H1 (cell line): ENCODE measurements around the gene TPD52L2. TPM values are rescaled to one million over a fixed set of nuclear protein-coding genes. Genes with fewer than 3 reads are reported as not detected.

Source experiments
- CTCF ChIA-PET: fragments of 300-600 bp; sonication (Branson Sonifier 250); formaldehyde crosslinking; loops from one replicate; lab custom pipeline; 2021; ENCODE audit not compliant: partially characterized antibody; lab: Charles Lee
- POLR2A ChIA-PET: fragments of 300-600 bp; sonication (Branson Sonifier 250); formaldehyde crosslinking; loops from one replicate; lab custom pipeline; 2021; ENCODE audit warnings: inconsistent platforms; ENCODE audit not compliant: partially characterized antibody; lab: Charles Lee
- DNase-seq, 2 experiments: peaks; one replicate each; pipeline versions ENCODE4 v3.0.0 to v3.0.0-alpha.2; 2010 to 2022; ENCODE audit warnings: low spot score in 2 of 2, low read depth in 1 of 2, mixed read lengths in 1 of 2
- FAIRE-seq: peaks from 2 replicates; lab custom pipeline; 2011; peaks lifted over from hg19 to GRCh38; lab: Jason Lieb, UNC
- H2AFZ ChIP-seq: 2 replicates; pipeline ENCODE4 v1.8.1; 2012; ENCODE audit warnings: low read length, inconsistent platforms
- H2AK5ac ChIP-seq: 2 replicates; pipeline ENCODE4 v1.6.1; 2013; ENCODE audit warnings: low read depth, low read length
- H2BK120ac ChIP-seq: replicated peaks from 2 replicates; pipeline ENCODE3; 2013; ENCODE audit warnings: low read depth, low read length, inconsistent platforms
- H2BK12ac ChIP-seq: 2 replicates; pipeline ENCODE4 v1.6.1; 2013; ENCODE audit warnings: low read depth, low read length
- H2BK15ac ChIP-seq: 2 replicates; pipeline ENCODE4 v1.6.1; 2013; ENCODE audit warnings: low read length
- H2BK20ac ChIP-seq: 2 replicates; pipeline ENCODE4 v1.6.1; 2013; ENCODE audit warnings: low read length
- H2BK5ac ChIP-seq: 2 replicates; pipeline ENCODE4 v1.6.1; 2013; ENCODE audit warnings: low read depth, low read length
- H3K14ac ChIP-seq: 2 replicates; pipeline ENCODE4 v1.6.1; 2013; ENCODE audit warnings: inconsistent platforms; ENCODE audit not compliant: insufficient read length
- H3K18ac ChIP-seq: 2 replicates; pipeline ENCODE4 v1.6.1; 2013; ENCODE audit warnings: low read length; ENCODE audit errors: extremely low read depth
- H3K23ac ChIP-seq: 2 replicates; pipeline ENCODE4 v1.6.1; 2013; ENCODE audit warnings: inconsistent platforms; ENCODE audit not compliant: insufficient read length
- H3K23me2 ChIP-seq: 2 replicates; pipeline ENCODE4 v1.6.1; 2013; ENCODE audit warnings: low read depth, low read length
- H3K27ac ChIP-seq: 2 replicates; pipeline ENCODE4 v1.6.1; 2011; ENCODE audit warnings: low read depth, low read length, inconsistent platforms
- H3K27me3 ChIP-seq, 4 experiments: replicated peaks in 1 of 4; 1 replicate in 1 of 4; 2 replicates in 3 of 4; pipeline versions ENCODE4 v1.6.1 to v1.8.1; 2011 to 2013; ENCODE audit warnings: low read length in 3 of 4, mild to moderate bottlenecking in 3 of 4, inconsistent platforms in 2 of 4, mixed read lengths in 2 of 4, moderate library complexity in 1 of 4; ENCODE audit not compliant: control insufficient read depth in 3 of 4, insufficient read depth in 3 of 4; ENCODE audit errors: extremely low read depth in 1 of 4
- H3K36me3 ChIP-seq, 4 experiments: 2 replicates each; pipeline versions ENCODE4 v1.6.1 to v1.8.1; 2011 to 2013; ENCODE audit warnings: mild to moderate bottlenecking in 4 of 4, low read length in 3 of 4, moderate library complexity in 2 of 4, control low read depth in 1 of 4, inconsistent platforms in 1 of 4; ENCODE audit not compliant: insufficient read depth in 4 of 4, control insufficient read depth in 2 of 4
- H3K4ac ChIP-seq: replicated peaks from 2 replicates; pipeline ENCODE3; 2013; ENCODE audit warnings: low read length, low read depth, mixed read lengths, inconsistent platforms; ENCODE audit not compliant: insufficient read length
- H3K4me1 ChIP-seq, 4 experiments: replicated peaks in 1 of 4; 1 replicate in 1 of 4; 2 replicates in 3 of 4; pipeline versions ENCODE4 v1.6.1 to v1.8.1; 2011 to 2013; ENCODE audit warnings: low read length in 3 of 4, inconsistent platforms in 2 of 4, mixed read lengths in 1 of 4; ENCODE audit not compliant: insufficient read depth in 4 of 4, control insufficient read depth in 3 of 4
- H3K4me2 ChIP-seq, 2 experiments: 2 replicates each; pipeline versions ENCODE4 v1.6.1 to v1.8.1; 2011 to 2013; ENCODE audit warnings: low read depth in 2 of 2, low read length in 2 of 2, control low read depth in 1 of 2, inconsistent platforms in 1 of 2, mild to moderate bottlenecking in 1 of 2; ENCODE audit not compliant: insufficient read depth in 1 of 2
- H3K4me3 ChIP-seq, 4 experiments: fragments of 200-600, 300-600 bp in 1 of 4; sonication (generic), shearing (Covaris generic), sonication (Bioruptor Twin) in 1 of 4; 2 replicates each; pipeline versions ENCODE4 v1.5.1 to v1.8.1; 2011 to 2016; ENCODE audit warnings: low read length in 4 of 4, low read depth in 3 of 4, control low read depth in 2 of 4, inconsistent platforms in 2 of 4, mild to moderate bottlenecking in 2 of 4, mixed read lengths in 1 of 4, moderate library complexity in 1 of 4; ENCODE audit not compliant: insufficient read depth in 2 of 4; ENCODE audit errors: extremely low read depth in 1 of 4
- H3K56ac ChIP-seq: replicated peaks from 2 replicates; pipeline ENCODE3; 2013; ENCODE audit warnings: low read depth, mild to moderate bottlenecking, mixed read lengths, low read length, inconsistent platforms; ENCODE audit not compliant: insufficient read length
- H3K79me1 ChIP-seq: 2 replicates; pipeline ENCODE4 v1.6.1; 2013; ENCODE audit warnings: low read depth, low read length, control low read depth
- H3K79me2 ChIP-seq, 2 experiments: 2 replicates each; pipeline versions ENCODE4 v1.6.1 to v1.8.1; 2012 to 2013; ENCODE audit warnings: low read length in 2 of 2, mild to moderate bottlenecking in 2 of 2, inconsistent platforms in 1 of 2; ENCODE audit not compliant: insufficient read depth in 2 of 2, control insufficient read depth in 1 of 2
- H3K9ac ChIP-seq, 4 experiments: replicated peaks in 1 of 4; 1 replicate in 1 of 4; 2 replicates in 3 of 4; pipeline versions ENCODE4 v1.6.1 to v1.8.1; 2011 to 2013; ENCODE audit warnings: low read depth in 3 of 4, low read length in 3 of 4, control low read depth in 2 of 4, mild to moderate bottlenecking in 2 of 4, moderate library complexity in 2 of 4, inconsistent platforms in 1 of 4; ENCODE audit errors: extremely low read depth in 1 of 4
- H3K9me3 ChIP-seq, 2 experiments: 2 replicates each; pipeline versions ENCODE4 v1.6.1 to v1.8.1; 2012 to 2013; ENCODE audit warnings: mild to moderate bottlenecking in 2 of 2, moderate library complexity in 2 of 2, control low read depth in 1 of 2, inconsistent platforms in 1 of 2, low read depth in 1 of 2, low read length in 1 of 2, mixed read lengths in 1 of 2; ENCODE audit not compliant: insufficient read depth in 2 of 2
- H4K20me1 ChIP-seq, 2 experiments: replicated peaks in 1 of 2; 2 replicates each; pipeline versions ENCODE3 to v1.8.1; 2011 to 2013; ENCODE audit warnings: inconsistent platforms in 2 of 2, low read length in 2 of 2, mild to moderate bottlenecking in 1 of 2; ENCODE audit not compliant: insufficient read depth in 2 of 2, control insufficient read depth in 1 of 2
- H4K5ac ChIP-seq: 2 replicates; pipeline ENCODE4 v1.6.1; 2013; ENCODE audit warnings: low read length, low read depth, mixed read lengths, inconsistent platforms; ENCODE audit not compliant: insufficient read length
- H4K8ac ChIP-seq: 2 replicates; pipeline ENCODE4 v1.8.0; 2013; ENCODE audit warnings: mild to moderate bottlenecking, moderate library complexity, low read length, inconsistent platforms; ENCODE audit not compliant: insufficient read depth; ENCODE audit errors: extremely low read depth
- H4K91ac ChIP-seq: replicated peaks from 2 replicates; pipeline ENCODE3; 2013; ENCODE audit warnings: low read length, mixed read lengths, inconsistent platforms; ENCODE audit not compliant: insufficient read length
- BACH1 ChIP-seq: IDR thresholded peaks from 2 replicates; pipeline ENCODE4 v1.6.1; 2012; ENCODE audit warnings: low read length, improper control_type of control experiment
- CEBPB ChIP-seq: IDR thresholded peaks from 2 replicates; pipeline ENCODE4 v1.6.1; 2012; ENCODE audit warnings: low read depth, low read length
- CHD1 ChIP-seq: IDR thresholded peaks from 2 replicates; pipeline ENCODE4 v1.6.1; 2012; ENCODE audit warnings: low read depth, low read length, improper control_type of control experiment
- CTCF ChIP-seq, 3 experiments: IDR thresholded peaks; 1 replicate in 2 of 3; 2 replicates in 1 of 3; pipeline versions ENCODE4 v1.5.1 to v1.6.1; 2011; ENCODE audit warnings: low read length in 3 of 3, mild to moderate bottlenecking in 3 of 3, inconsistent platforms in 2 of 3, low read depth in 1 of 3, moderate library complexity in 1 of 3; ENCODE audit not compliant: insufficient read depth in 1 of 3; ENCODE audit errors: control extremely low read depth in 1 of 3
- FOSL1 ChIP-seq: IDR thresholded peaks from 2 replicates; pipeline ENCODE4 v1.6.1; 2011; ENCODE audit warnings: mild to moderate bottlenecking, low read depth, low read length, moderate library complexity; ENCODE audit not compliant: insufficient read depth
- GTF2F1 ChIP-seq: IDR thresholded peaks from 2 replicates; pipeline ENCODE4 v1.6.1; 2012; ENCODE audit warnings: low read depth, low read length, improper control_type of control experiment, borderline replicate concordance
- MAFK ChIP-seq: IDR thresholded peaks from 2 replicates; pipeline ENCODE4 v1.6.1; 2012; ENCODE audit warnings: low read depth, mild to moderate bottlenecking, improper control_type of control experiment, low read length
- NANOG ChIP-seq: IDR thresholded peaks from 2 replicates; pipeline ENCODE4 v1.6.1; 2011; ENCODE audit warnings: low read length, low read depth, mild to moderate bottlenecking, inconsistent platforms; ENCODE audit not compliant: insufficient read depth, poor library complexity, severe bottlenecking
- POU5F1 ChIP-seq: IDR thresholded peaks from 2 replicates; pipeline ENCODE4 v1.6.1; 2011; ENCODE audit warnings: low read depth, mild to moderate bottlenecking, low read length, moderate library complexity
- SP4 ChIP-seq: IDR thresholded peaks from 2 replicates; pipeline ENCODE4 v1.6.1; 2012; ENCODE audit warnings: low read length, inconsistent platforms
- TAF1 ChIP-seq: IDR thresholded peaks from 2 replicates; pipeline ENCODE4 v1.6.1; 2011; ENCODE audit warnings: mild to moderate bottlenecking, low read depth, low read length
- WGBS, 2 experiments: shearing (Covaris generic) in 1 of 2; methylation state at CpG; one replicate each; pipeline versions ENCODE4 v1.1.6 to v1.1.7; 2013 to 2015; ENCODE audit warnings: low lambda C conversion rate in 2 of 2, mixed read lengths in 2 of 2, inconsistent platforms in 1 of 2, low coverage in 1 of 2, missing lambda C conversion rate in 1 of 2; ENCODE audit not compliant: insufficient replicate concordance in 2 of 2, insufficient coverage in 1 of 2, insufficient read length in 1 of 2; ENCODE audit errors: extremely low coverage in 1 of 2, missing lambda C conversion rate in 1 of 2; 5-methylcytosine and 5-hydroxymethylcytosine counted together
- polyA plus RNA-seq, 7 experiments: library from polyadenylated mRNA; depleted of rRNA in 3 of 7; stranded (reverse) in 5 of 7; unstranded in 2 of 7; fragments of >200 nt in 5 of 7; fragments of 200-250 nt in 2 of 7; gene quantifications; 1 replicate in 5 of 7; 2 replicates in 1 of 7; 4 replicates in 1 of 7; pipeline versions ENCODE4 v1.2.1 to v1.2.3, GENCODE V29; 2011 to 2013; ENCODE audit warnings: missing spikeins in 2 of 7, mixed read lengths in 2 of 7
- total RNA-seq: library from RNA; stranded (reverse); fragmentation: NEBNext Ultra II Directional; extraction: Animal tissue kit (Norgen Biotek cat#: 25700); gene quantifications from 2 replicates; pipeline ENCODE4 v1.2.1, GENCODE V29; 2021

Gene TPD52L2
- total and polyA plus RNA-seq, 2 of the 8 experiments (the other 6 are each of a cell fraction or from before 2014, with no cell fraction given): 77.1 to 80.2 TPM

DNA sequence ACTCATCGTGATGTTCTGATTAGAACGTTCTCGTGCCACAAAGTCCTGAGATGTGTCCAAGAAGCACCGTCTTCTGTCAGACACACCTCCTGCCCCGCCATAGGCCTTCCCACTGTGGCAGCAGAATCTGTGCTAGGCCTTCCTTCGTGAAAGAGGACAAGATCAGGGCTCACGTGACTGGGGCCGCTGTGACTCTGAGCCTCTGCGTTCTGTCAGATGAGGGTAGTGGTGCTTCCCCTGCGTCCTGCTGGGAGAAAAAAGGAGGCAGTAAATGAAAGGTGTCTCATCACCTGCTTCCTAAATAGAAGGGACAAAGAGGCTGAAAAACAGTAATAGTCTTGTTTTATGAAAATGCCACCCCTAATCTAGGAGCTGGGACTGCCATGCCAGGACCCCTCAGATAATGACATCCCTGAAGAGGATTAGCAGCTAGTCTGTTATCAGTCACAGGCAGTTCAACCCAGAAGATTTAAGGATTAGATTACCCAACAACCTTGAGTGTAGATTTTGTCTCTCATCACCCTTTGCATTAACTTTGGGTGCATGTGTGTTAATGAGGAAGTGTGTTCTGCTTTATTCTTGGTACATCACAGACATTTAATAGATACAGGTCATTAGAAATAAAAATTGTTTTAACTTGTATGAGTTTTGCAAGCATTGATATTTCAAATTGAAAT lies 34.0 kb downstream of the TPD52L2 start:
- Histone ChIP-seq H3K79me2 (peaks cover 3 to 58% of the 10 kb centered on the region in 2 experiments; a peak in 2 of 4 replicates), H2BK5ac (no peak overlapping the region), H4K20me1 (peaks cover 4 to 17% of the 10 kb centered on the region in 2 experiments), H3K23me2 (peaks cover 3% of the 10 kb centered on the region; the same call in 1 of the 2 replicates), H3K14ac (no peak overlapping the region), H3K27me3 (no peaks in the 10 kb centered on the region), H2BK12ac (no peak overlapping the region), H2BK120ac (no peak overlapping the region), H3K4me2 (no peak overlapping the region), H3K9me3 (no peaks in the 10 kb centered on the region), H3K27ac (no peak overlapping the region), H3K36me3 (no peaks in the 10 kb centered on the region), H3K4me3 (no peak overlapping the region), H3K4me1 (peaks cover 0 to 6% (median 4%) of the 10 kb centered on the region in 4 experiments; a peak in 4 of 7 replicates), H2AK5ac (no peak overlapping the region), H3K9ac (no peak overlapping the region), H3K18ac (no peak overlapping the region), H2AFZ (no peak overlapping the region), H4K5ac (no peak overlapping the region), H3K4ac (no peak overlapping the region), H2BK15ac (no peak overlapping the region), H2BK20ac (no peak overlapping the region), H4K8ac (no peak overlapping the region), H3K23ac (no peak overlapping the region), H3K79me1 (peaks cover 22% of the 10 kb centered on the region), H3K56ac (no peak overlapping the region), H4K91ac (no peak overlapping the region)
- FAIRE-seq (no peak), DNase-seq (no peak)
- ChIA-PET CTCF (interaction anchor here (0.6 kb wide), 2 partner anchors 11 to 41 kb away, joined by 3 read pairs; no protein-coding TSS in a partner anchor), POLR2A (interaction anchor here (1.4 kb wide), 1 partner anchor 34 kb away, joined by 3 read pairs; the partner anchor contains the start of gene TPD52L2)
- WGBS, 2 experiments: 93% methylated on average over 10 of the region's 10 CpGs; no CpG with 5 or more reads in 1 of the 2 experiments
- TF ChIP-seq SP4 (no peak), CTCF (IDR thresholded peaks at IDR 0.05; ENCODE audit: control extremely low read depth in 1 of 3, insufficient read depth in 1 of 3, low read depth in 1 of 3, low read length in 3 of 3) (no peak), GTF2F1 (no peak), CHD1 (no peak), POU5F1 (no peak), FOSL1 (no peak), MAFK (no peak), BACH1 (no peak), TAF1 (no peak), CEBPB (no peak), NANOG (no peak)
